Stomach smooth muscle (tissue), 2 donors: ENCODE results near the gene TMEM45B.
"Not testable (repeated sequence)": the region's sequence is repeated elsewhere in the genome, so short reads cannot be mapped to it uniquely, and the experiment has no call there.

ENCODE experiments used
- H3K27ac ChIP-seq: one replicate; pipeline ENCODE4 v1.7.0; 2013; ENCODE audit warnings: mild to moderate bottlenecking, low read length, inconsistent platforms
- H3K27me3 ChIP-seq, 2 donors: one replicate each; pipeline ENCODE4 v1.7.0; 2013; ENCODE audit warnings: low read length in 2 of 2; ENCODE audit not compliant: insufficient read depth in 2 of 2, control insufficient read depth in 1 of 2
- H3K36me3 ChIP-seq, 2 donors: one replicate each; pipeline ENCODE4 v1.7.0; 2013; ENCODE audit warnings: low read length in 2 of 2; ENCODE audit not compliant: control insufficient read depth in 2 of 2, insufficient read depth in 2 of 2
- H3K4me1 ChIP-seq: one replicate; pipeline ENCODE4 v1.7.0; 2013; ENCODE audit warnings: low read length; ENCODE audit not compliant: control insufficient read depth, insufficient read depth
- H3K4me3 ChIP-seq, 2 donors: one replicate each; pipeline ENCODE4 v1.7.0; 2013; ENCODE audit warnings: low read length in 2 of 2
- H3K9ac ChIP-seq, 2 donors: one replicate each; pipeline ENCODE4 v1.7.0; 2013; ENCODE audit warnings: low read length in 2 of 2, mild to moderate bottlenecking in 1 of 2
- H3K9me3 ChIP-seq, 2 donors: one replicate each; pipeline ENCODE4 v1.7.0; 2013; ENCODE audit warnings: low read length in 2 of 2; ENCODE audit not compliant: control insufficient read depth in 2 of 2
- donor health status: healthy.
- donor health status: Pancreatic carcinoma.

Gene TMEM45B

DNA sequence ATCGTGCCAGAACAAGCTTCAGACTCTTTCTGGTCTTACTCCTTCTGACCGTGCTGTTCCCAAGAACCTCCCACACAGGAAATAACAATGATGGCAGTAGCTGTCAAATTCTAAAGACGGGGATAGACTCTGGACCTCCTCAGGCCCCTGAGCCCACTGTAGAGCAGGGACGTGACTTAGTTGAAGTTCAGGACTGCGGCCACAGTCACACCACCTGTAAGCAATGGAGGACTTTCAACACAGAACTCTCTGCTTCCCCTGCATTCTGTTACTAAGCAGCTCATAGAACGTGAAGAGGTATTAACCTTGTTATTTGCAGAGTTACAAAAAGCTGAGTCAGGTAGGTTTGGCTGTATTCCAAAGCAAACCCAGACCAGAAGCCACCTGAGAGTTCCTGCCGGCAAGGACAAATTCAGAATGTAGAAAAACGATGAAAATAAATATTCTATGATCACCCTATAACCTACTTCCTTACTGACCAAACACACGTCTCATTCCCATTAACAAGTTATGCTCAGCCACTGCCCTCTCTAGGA lies 12.7 kb downstream of the TMEM45B start:
- Histone ChIP-seq H3K27me3 (no peaks in the 10 kb centered on the region), H3K9me3 (no peaks in the 10 kb centered on the region), H3K27ac (no peak overlapping the region), H3K4me3 (no peak overlapping the region), H3K4me1 (no peaks in the 10 kb centered on the region), H3K9ac (no peak overlapping the region), H3K36me3 (no peaks in the 10 kb centered on the region)

DNA sequence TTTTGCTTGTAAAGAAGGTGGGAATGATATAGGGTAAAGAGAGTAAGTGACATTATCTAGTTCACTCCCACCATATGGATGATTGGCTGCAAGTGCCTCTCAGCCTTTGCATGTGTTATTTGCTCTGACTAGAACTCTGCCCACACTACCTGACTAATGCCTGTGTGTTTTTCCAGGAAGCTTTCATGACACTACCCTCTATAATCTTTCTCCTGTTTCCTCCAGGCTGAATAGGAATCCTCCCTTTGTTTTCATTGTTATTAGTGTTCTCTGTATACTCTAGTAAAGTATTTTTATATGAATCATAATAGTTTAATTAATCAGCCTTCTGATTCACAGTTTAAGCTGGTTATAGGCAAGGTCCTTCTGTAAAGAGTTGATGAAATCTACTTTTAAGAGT lies 13.8 kb downstream of the TMEM45B start:
- not testable (repeated sequence) for H3K4me1 ChIP-seq, H3K27ac ChIP-seq, H3K27me3 ChIP-seq, H3K4me3 ChIP-seq, H3K36me3 ChIP-seq, H3K9ac ChIP-seq, H3K9me3 ChIP-seq

DNA sequence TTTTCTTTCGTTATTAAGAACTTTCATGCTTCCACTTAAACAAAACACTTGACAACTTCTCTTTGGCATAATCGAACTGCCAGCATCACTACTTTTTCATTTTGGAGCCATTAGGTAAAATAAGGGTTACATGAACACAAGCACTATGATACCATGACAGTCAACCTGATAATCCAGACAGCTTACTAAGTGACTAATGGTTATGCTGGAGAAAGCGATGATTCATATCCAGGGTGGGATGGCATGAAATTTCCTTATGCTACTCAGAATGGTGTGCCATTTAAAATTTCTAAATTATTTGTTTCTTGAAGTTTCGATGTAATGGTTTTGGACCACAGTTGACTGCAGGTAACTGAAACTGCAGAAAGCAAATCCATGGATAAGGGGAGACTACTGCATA lies 15.6 kb downstream of the TMEM45B start:
- not testable (repeated sequence) for H3K4me3 ChIP-seq, H3K9ac ChIP-seq, H3K27me3 ChIP-seq, H3K9me3 ChIP-seq, H3K27ac ChIP-seq, H3K36me3 ChIP-seq, H3K4me1 ChIP-seq

DNA sequence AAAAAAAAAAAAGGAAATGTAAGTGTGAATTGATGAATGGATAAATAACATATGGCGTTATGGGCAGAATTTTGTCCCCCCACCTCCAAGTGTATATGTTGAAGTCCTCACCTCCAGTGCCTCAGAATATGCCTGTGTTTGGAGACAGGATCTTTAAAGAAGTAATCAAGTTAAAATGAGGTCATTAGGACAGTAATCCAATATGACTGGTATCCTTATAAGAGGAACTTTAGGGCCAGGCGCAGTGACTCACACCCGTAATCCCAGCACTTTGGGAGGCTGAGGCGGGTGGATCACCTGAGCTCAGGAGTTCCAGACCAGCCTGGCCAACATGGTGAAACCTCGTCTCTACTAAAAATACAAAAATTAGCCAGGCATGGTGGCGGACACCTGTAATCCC lies 17.6 kb downstream of the TMEM45B start:
- not testable (repeated sequence) for H3K27ac ChIP-seq, H3K4me1 ChIP-seq, H3K9ac ChIP-seq, H3K27me3 ChIP-seq, H3K9me3 ChIP-seq, H3K36me3 ChIP-seq, H3K4me3 ChIP-seq

DNA sequence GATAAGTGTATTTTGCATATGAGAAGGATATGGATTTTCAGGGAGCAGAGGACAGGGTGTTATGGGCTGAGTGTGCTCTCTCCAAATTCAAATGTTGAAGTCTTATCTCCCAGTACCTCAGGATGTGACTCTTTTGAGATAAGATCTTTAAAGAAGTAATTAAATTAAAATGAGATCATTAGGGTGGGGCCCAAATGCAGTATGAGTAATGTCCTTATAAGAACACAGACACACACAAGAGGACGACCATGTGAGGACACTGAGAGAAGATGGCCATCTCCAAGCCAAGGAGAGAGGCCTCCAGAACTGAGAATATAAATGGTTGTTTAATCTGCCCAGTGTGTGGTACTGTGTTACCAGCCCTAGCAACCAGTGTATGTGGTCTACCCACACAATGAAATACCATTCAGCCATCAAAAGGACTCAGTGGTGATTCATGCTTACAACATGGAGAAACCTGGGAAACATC lies 20.8 kb downstream of the TMEM45B start:
- H3K9ac ChIP-seq, H3K4me3 ChIP-seq, H3K9me3 ChIP-seq, H3K27ac ChIP-seq, H3K4me1 ChIP-seq, H3K36me3 ChIP-seq, H3K27me3 ChIP-seq: not testable (repeated sequence)

DNA sequence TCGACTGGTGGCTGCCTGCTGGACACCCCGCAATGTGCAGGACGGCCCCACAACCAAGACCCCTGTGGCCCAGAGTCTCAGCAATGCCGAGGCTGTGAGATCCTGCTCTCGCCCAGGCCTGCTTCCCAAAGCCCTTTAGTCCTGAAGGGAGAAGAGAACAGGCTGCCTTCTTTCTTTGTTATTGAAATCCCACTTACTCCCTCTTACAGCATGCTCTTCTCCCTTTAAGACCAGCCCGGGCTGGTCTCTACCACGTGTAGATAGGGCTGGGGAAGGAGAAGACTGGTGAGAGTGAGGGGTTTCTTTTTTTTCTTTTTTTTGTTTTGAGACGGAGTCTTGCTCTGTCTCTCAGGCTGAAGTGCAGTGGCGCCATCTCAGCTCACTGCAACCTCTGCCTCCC lies 21.3 kb downstream of the TMEM45B start:
- Histone ChIP-seq H3K4me3 (no peak overlapping the region), H3K4me1 (no peaks in the 10 kb centered on the region), H3K9me3 (no peaks in the 10 kb centered on the region), H3K9ac (no peak overlapping the region), H3K27me3 (no peaks in the 10 kb centered on the region), H3K36me3 (no peaks in the 10 kb centered on the region), H3K27ac (no peak overlapping the region)

DNA sequence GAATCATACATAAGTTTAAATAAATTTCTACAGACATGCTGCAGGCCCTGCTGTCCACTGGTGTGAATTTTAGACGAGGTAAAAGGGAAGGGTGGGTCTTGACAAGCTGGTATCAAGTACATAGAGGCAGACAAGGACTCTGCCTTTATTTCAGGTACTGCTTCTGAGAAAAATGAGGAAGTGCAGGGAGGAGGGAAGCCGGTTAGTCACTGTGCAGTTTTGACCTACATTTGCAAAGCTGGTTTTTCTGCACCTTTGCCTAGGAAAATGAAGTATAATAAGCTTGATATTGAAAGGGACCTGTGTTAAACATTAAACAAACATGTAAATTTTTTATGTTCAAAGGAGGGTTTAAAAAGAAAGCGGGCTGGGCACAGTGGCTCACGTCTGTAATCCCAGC lies 24.6 kb downstream of the TMEM45B start:
- no peak overlapping the region for H3K27ac ChIP-seq
- H3K9ac ChIP-seq = no peak overlapping the region
- H3K36me3 ChIP-seq = no peaks in the 10 kb centered on the region
- no peaks in the 10 kb centered on the region for H3K27me3 ChIP-seq
- H3K4me1 ChIP-seq = no peaks in the 10 kb centered on the region
- H3K4me3 ChIP-seq = no peak overlapping the region
- no peaks in the 10 kb centered on the region for H3K9me3 ChIP-seq

DNA sequence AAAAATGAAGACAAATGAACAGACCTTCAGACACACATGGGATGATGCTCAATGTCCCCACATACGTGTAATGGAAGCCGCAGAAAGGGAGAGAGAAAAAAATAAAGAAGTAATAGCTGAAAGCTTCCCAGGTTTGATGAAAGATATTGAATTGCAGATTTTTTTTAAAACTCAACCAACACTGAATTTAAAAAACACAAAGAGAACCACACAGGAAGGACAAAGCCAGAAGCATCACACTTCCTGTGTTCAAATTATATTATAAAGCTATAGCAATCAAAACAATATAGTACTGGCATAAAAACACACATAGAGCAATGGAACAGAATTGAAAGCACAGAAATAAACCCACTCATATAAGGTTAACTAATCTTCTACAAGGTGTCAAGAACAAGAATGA lies 26.5 kb downstream of the TMEM45B start:
- Histone ChIP-seq H3K4me1 (no peaks in the 10 kb centered on the region), H3K27me3 (no peaks in the 10 kb centered on the region), H3K36me3 (no peaks in the 10 kb centered on the region), H3K27ac (no peak overlapping the region), H3K4me3 (no peak overlapping the region), H3K9ac (no peak overlapping the region), H3K9me3 (no peaks in the 10 kb centered on the region)

DNA sequence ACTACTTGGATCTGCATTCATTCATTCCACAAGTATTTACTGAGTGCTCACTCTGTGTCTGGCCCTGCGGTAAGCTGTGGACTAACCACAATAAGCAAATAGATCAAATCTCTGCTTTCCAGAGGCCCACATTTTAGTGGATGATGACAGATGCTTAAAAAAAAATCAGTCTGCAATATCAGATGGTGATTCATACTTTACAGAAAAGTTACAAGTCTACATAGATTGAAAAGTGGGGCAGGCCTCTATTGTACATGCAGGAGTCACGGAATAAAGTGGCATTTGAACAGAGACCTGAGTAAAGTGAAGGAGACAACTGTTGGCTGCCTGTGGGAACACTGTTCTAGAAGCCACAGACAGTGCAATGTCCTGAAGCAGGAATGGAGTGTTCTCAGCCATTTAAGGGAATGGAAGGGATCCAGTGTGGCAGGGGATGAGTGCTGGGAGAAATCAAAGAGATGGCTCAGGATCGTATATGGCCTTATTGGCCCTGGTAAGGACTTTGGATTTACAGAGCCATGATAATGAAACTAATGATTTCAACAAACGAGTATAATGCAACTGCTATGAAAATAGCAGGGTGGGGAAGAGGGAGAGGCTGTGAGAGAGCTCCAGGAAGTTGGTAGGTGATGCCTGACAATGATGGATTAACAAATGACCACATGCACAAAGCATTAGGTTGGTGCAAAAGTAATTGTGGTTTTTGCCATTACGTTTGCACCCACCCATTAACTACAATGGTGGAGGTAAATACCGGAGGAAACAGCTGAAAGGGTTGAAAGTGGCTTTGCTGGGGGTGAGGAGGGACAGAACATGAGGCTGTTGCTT lies 31.1 kb downstream of the TMEM45B start:
- H3K9me3 ChIP-seq = no peaks in the 10 kb centered on the region
- no peak overlapping the region for H3K27ac ChIP-seq
- no peak overlapping the region for H3K9ac ChIP-seq
- H3K36me3 ChIP-seq = no peaks in the 10 kb centered on the region
- H3K4me3 ChIP-seq = no peak overlapping the region
- no peaks in the 10 kb centered on the region for H3K4me1 ChIP-seq
- H3K27me3 ChIP-seq = no peaks in the 10 kb centered on the region

DNA sequence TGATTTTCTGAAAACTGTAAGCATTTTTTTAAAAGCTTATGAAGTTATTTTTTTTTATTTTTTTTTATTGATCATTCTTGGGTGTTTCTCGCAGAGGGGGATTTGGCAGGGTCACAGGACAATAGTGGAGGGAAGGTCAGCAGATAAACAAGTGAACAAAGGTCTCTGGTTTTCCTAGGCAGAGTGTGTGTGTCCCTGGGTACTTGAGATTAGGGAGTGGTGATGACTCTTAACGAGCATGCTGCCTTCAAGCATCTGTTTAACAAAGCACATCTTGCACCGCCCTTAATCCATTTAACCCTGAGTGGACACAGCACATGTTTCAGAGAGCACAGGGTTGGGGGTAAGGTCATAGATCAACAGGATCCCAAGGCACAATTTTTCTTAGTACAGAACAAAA lies 31.7 kb downstream of the TMEM45B start:
- H3K9me3 ChIP-seq, H3K9ac ChIP-seq: not testable (repeated sequence)

DNA sequence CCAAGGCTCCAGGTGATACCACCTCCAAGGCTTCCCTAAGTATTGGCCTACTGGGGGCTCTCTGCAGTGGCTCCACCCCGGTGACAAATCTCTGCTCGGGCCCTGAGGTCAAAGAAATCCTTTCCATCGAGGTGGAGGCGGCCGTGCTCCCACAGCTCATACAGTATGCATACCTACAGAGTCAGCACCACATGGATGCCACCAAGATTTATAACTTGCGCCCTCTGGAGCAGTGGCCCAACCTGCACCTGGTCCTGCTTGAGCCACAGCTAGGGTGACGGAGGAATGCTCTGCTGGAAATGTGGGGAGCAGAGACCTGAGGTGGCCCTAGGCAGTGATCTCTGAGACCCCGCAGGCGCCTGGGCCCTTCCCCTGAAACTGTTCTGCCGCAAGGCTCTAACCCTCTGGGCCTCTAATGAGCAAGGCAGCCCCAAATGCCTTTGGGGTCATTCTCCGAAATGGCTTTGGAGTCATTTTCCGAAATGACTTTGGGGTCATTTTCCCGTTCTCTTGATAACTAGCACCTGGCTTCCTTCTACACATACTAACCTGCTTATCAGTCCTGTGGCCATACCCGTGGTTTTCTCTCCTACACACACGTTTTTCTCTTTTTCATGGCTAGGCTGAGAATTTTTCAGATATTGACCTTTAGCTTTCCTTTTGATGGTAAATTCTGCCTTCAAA lies 33.9 kb downstream of the TMEM45B start:
- no peaks in the 10 kb centered on the region for H3K36me3 ChIP-seq
- H3K4me3 ChIP-seq = no peak overlapping the region
- no peak overlapping the region for H3K27ac ChIP-seq
- H3K9ac ChIP-seq = no peak overlapping the region
- no peaks in the 10 kb centered on the region for H3K9me3 ChIP-seq
- no peaks in the 10 kb centered on the region for H3K27me3 ChIP-seq
- H3K4me1 ChIP-seq = no peaks in the 10 kb centered on the region

More for the DNA sequence above, 31.7 kb downstream of the TMEM45B start:
- H3K4me3 ChIP-seq, H3K27ac ChIP-seq, H3K36me3 ChIP-seq, H3K27me3 ChIP-seq, H3K4me1 ChIP-seq: not testable (repeated sequence)
